Aorta (tissue), 5 donors: Measurements from ENCODE around the gene SMYD3. TPM values are rescaled to one million over a fixed set of nuclear protein-coding genes. Genes with fewer than 3 reads are reported as not detected.

Experiments
- ATAC-seq: fragments of 200-7000 bp; cut with Tn5 transposase; one replicate; pipeline ENCODE4 v1.9.1; 2022; ENCODE audit warnings: moderate library complexity; ENCODE audit not compliant: low FRiP score
- DNase-seq, 2 donors: peaks; one replicate each; pipeline ENCODE4 v3.0.0-alpha.2; 2020
- H3K27ac ChIP-seq, 2 donors: one replicate each; pipeline ENCODE4 v1.5.1; 2013; ENCODE audit warnings: low read length in 2 of 2, mild to moderate bottlenecking in 2 of 2, moderate library complexity in 2 of 2, control low read depth in 1 of 2, inconsistent platforms in 1 of 2, low read depth in 1 of 2
- H3K27me3 ChIP-seq, 2 donors: one replicate each; pipeline ENCODE4 v1.6.1; 2013; ENCODE audit warnings: control low read depth in 1 of 2, low read length in 1 of 2, mild to moderate bottlenecking in 1 of 2, moderate library complexity in 1 of 2; ENCODE audit not compliant: insufficient read depth in 2 of 2, control insufficient read depth in 1 of 2
- H3K36me3 ChIP-seq, 2 donors: one replicate each; pipeline ENCODE4 v1.6.1; 2013; ENCODE audit warnings: control low read depth in 1 of 2, low read length in 1 of 2, mild to moderate bottlenecking in 1 of 2; ENCODE audit not compliant: insufficient read depth in 2 of 2, control insufficient read depth in 1 of 2
- H3K4me1 ChIP-seq, 2 donors: one replicate each; pipeline ENCODE4 v1.6.1; 2013; ENCODE audit warnings: low read length in 2 of 2, control low read depth in 1 of 2, mild to moderate bottlenecking in 1 of 2, moderate library complexity in 1 of 2; ENCODE audit not compliant: insufficient read depth in 2 of 2, control insufficient read depth in 1 of 2
- H3K4me3 ChIP-seq, 2 donors: one replicate each; pipeline ENCODE4 v1.5.1; 2013; ENCODE audit warnings: low read length in 2 of 2, control low read depth in 1 of 2, mild to moderate bottlenecking in 1 of 2
- H3K9me3 ChIP-seq: one replicate; pipeline ENCODE4 v1.6.1; 2013; ENCODE audit warnings: mild to moderate bottlenecking, low read length; ENCODE audit not compliant: control insufficient read depth
- WGBS, 2 donors: extraction: QIAGEN DNeasy Blood & Tissue Kit; methylation state at CpG; one replicate each; pipeline ENCODE4 v1.1.7; 2013; 5-methylcytosine and 5-hydroxymethylcytosine counted together
- intact Hi-C, 2 donors: fragments of 100-400 bp; cut with DNase I; formaldehyde crosslinking; loops; one replicate each; pipeline versions ENCODE4 v1.14.2 to v1.15.0; 2022
- polyA plus RNA-seq, 2 donors: library from polyadenylated mRNA; stranded (reverse); fragments of 200-250 nt; gene quantifications; one replicate each; pipeline ENCODE4 v1.2.3, GENCODE V29; 2013
- total RNA-seq, 2 donors: library from RNA; stranded (reverse); fragmentation: NEBNext Ultra II Directional; extraction: Animal tissue kit (Norgen Biotek cat#: 25700); gene quantifications; one replicate each; pipeline ENCODE4 v1.2.1, GENCODE V29; 2021
- donor health status: healthy with polysubstance abuse.
- donor health status: Bipolar disorder and iron deficiency.
- donor health status: DM: no; HTN: no; CAD: no.
- donor health status: DM: no; HTN: no; CAD: no.
- donor health status: DM: yes; HTN: yes; CAD: no.

Gene SMYD3
- total and polyA plus RNA-seq, 4 donors: 6.0 to 29.1 (median 11.1) TPM

- Histone ChIP-seq H3K27ac (no peak overlapping the region), H3K9me3 (no peaks in the 10 kb centered on the region), H3K4me3 (no peak overlapping the region), H3K36me3 (no peaks in the 10 kb centered on the region), H3K27me3 (no peaks in the 10 kb centered on the region), H3K4me1 (no peaks in the 10 kb centered on the region)
- intact Hi-C loops: no loop called here
- no peak for DNase-seq
- 97 to 98% methylated on average over 6 of the region's 6 CpGs for WGBS, 2 donors
- no peak for ATAC-seq
Measured at GRCh38 chr1:246203180-246203579, 303.9 kb downstream of the SMYD3 start.

- 92% methylated on average over 4 of the region's 4 CpGs for WGBS, 2 donors
- H3K27ac ChIP-seq: no peak overlapping the region
- intact Hi-C loops: no loop called here
- no peaks in the 10 kb centered on the region for H3K27me3 ChIP-seq
- ATAC-seq (no peak), DNase-seq (no peak)
- no peaks in the 10 kb centered on the region for H3K9me3 ChIP-seq
- H3K36me3 ChIP-seq: no peaks in the 10 kb centered on the region
- H3K4me3 ChIP-seq: no peak overlapping the region
- H3K4me1 ChIP-seq: no peaks in the 10 kb centered on the region
Measured at GRCh38 chr1:246200738-246201137, 306.3 kb downstream of the SMYD3 start.

- Histone ChIP-seq H3K4me3 (no peak overlapping the region), H3K36me3 (no peaks in the 10 kb centered on the region), H3K9me3 (no peaks in the 10 kb centered on the region), H3K4me1 (no peaks in the 10 kb centered on the region), H3K27me3 (no peaks in the 10 kb centered on the region), H3K27ac (no peak overlapping the region)
- no peak for ATAC-seq
- WGBS, 2 donors: 88 to 89% methylated on average over 15 of the region's 15 CpGs
- intact Hi-C loops: no loop called here
- no peak for DNase-seq
Measured at GRCh38 chr1:246200225-246200624, 306.9 kb downstream of the SMYD3 start.

GRCh38 chr1:246199086-246199645 lies 307.9 kb downstream of the SMYD3 start:
- intact Hi-C loops: no loop called here
- Histone ChIP-seq H3K4me1 (no peaks in the 10 kb centered on the region), H3K36me3 (no peaks in the 10 kb centered on the region), H3K9me3 (no peaks in the 10 kb centered on the region), H3K4me3 (no peak overlapping the region), H3K27ac (no peak overlapping the region), H3K27me3 (no peaks in the 10 kb centered on the region)
- no peak for ATAC-seq
- WGBS, 2 donors: 51 to 53% methylated on average over 4 of the region's 4 CpGs
- DNase-seq: no peak

- Histone ChIP-seq H3K27ac (no peak overlapping the region), H3K36me3 (no peaks in the 10 kb centered on the region), H3K4me3 (no peak overlapping the region), H3K27me3 (no peaks in the 10 kb centered on the region), H3K9me3 (no peaks in the 10 kb centered on the region), H3K4me1 (no peaks in the 10 kb centered on the region)
- intact Hi-C loops: no loop called here
- DNase-seq: no peak
- WGBS, 2 donors: 92 to 93% methylated on average over 2 of the region's 2 CpGs
- no peak for ATAC-seq
Measured at GRCh38 chr1:246198115-246198816, 308.8 kb downstream of the SMYD3 start.

GRCh38 chr1:246197076-246197475 lies 310.0 kb downstream of the SMYD3 start:
- Histone ChIP-seq H3K36me3 (no peaks in the 10 kb centered on the region), H3K4me3 (no peak overlapping the region), H3K27ac (no peak overlapping the region), H3K9me3 (no peaks in the 10 kb centered on the region), H3K4me1 (no peaks in the 10 kb centered on the region), H3K27me3 (no peaks in the 10 kb centered on the region)
- intact Hi-C loops: no loop called here
- whole genome bisulfite sequencing, 2 donors: 91 to 93% methylated on average over 9 of the region's 9 CpGs
- ATAC-seq (no peak), DNase-seq (no peak)

- Histone ChIP-seq H3K36me3 (no peaks in the 10 kb centered on the region), H3K4me1 (no peaks in the 10 kb centered on the region), H3K4me3 (no peak overlapping the region), H3K9me3 (no peaks in the 10 kb centered on the region), H3K27ac (no peak overlapping the region), H3K27me3 (no peaks in the 10 kb centered on the region)
- ATAC-seq: no peak
- no peak for DNase-seq
- WGBS, 2 donors: 95% methylated on average over 7 of the region's 7 CpGs
- intact Hi-C loops: no loop called here
Measured at GRCh38 chr1:246195296-246195695, 311.8 kb downstream of the SMYD3 start.

GRCh38 chr1:246193537-246193936 lies 313.5 kb downstream of the SMYD3 start:
- no peak overlapping the region for H3K27ac ChIP-seq
- WGBS, 2 donors: 94 to 96% methylated on average over 12 of the region's 12 CpGs
- no peaks in the 10 kb centered on the region for H3K4me1 ChIP-seq
- no peak overlapping the region for H3K4me3 ChIP-seq
- intact Hi-C loops: no loop called here
- ATAC-seq: no peak
- no peaks in the 10 kb centered on the region for H3K36me3 ChIP-seq
- H3K9me3 ChIP-seq: no peaks in the 10 kb centered on the region
- no peaks in the 10 kb centered on the region for H3K27me3 ChIP-seq
- DNase-seq: no peak

- Histone ChIP-seq H3K27ac (no peak overlapping the region), H3K4me1 (peaks cover 0 to 2% of the 10 kb centered on the region in 2 donors), H3K36me3 (no peaks in the 10 kb centered on the region), H3K27me3 (no peaks in the 10 kb centered on the region), H3K4me3 (no peak overlapping the region), H3K9me3 (no peaks in the 10 kb centered on the region)
- intact Hi-C loops: no loop called here
- no peak for ATAC-seq
- WGBS, 2 donors: 94 to 96% methylated on average over 3 of the region's 3 CpGs
- no peak for DNase-seq
Measured at GRCh38 chr1:246189126-246189525, 318.0 kb downstream of the SMYD3 start.
